ENCODE results near the gene MRPL2. TPM values are rescaled to one million over a fixed set of nuclear protein-coding genes. Genes with fewer than 3 reads are reported as not detected.

Gene MRPL2
- polyA plus RNA-seq, 1 donor (not counting 4 experiments of a cell fraction or from before 2014, with no cell fraction given): 27.4 TPM

- peaks cover 30 to 38% of the 10 kb centered on the region in 2 experiments for H3K36me3 ChIP-seq (ENCODE audit: control insufficient read depth in 2 of 2, extremely low read depth in 1 of 2, insufficient read depth in 2 of 2, low read length in 2 of 2)
- H3K27ac ChIP-seq (ENCODE audit: control insufficient read depth, insufficient read depth, low read length): no peak overlapping the region
- H3K27me3 ChIP-seq (ENCODE audit: control insufficient read depth, extremely low read depth, insufficient read depth, low read length): no peaks in the 10 kb centered on the region
- H3K4me1 ChIP-seq (ENCODE audit: control insufficient read depth, extremely low read depth, insufficient read depth, low read length): no peaks in the 10 kb centered on the region
- no peaks in the 10 kb centered on the region for H3K9me1 ChIP-seq (ENCODE audit: control insufficient read depth, extremely low read depth, insufficient read depth, low read length)
- H2AFZ ChIP-seq (ENCODE audit: control insufficient read depth, low read length): no peak overlapping the region
- DNase-seq (ENCODE audit: low read depth, low spot score) (no peak), FAIRE-seq (no peak)
- dilution Hi-C loops (cut with MboI; ENCODE audit: extremely low pct_ligation_motif_present, low sequenced_read_pairs): no loop called here
- H4K20me1 ChIP-seq (ENCODE audit: control insufficient read depth, extremely low read depth, insufficient read depth, low read length): no peaks in the 10 kb centered on the region
- TF ChIP-seq EZH2 (IDR thresholded peaks at IDR 0.05; ENCODE audit: low read length): no peak
- no peak for TF ChIP-seq CTCF (optimal IDR thresholded peaks at IDR 0.05 in 1 of 3, IDR thresholded peaks at IDR 0.05 in 1 of 3, conservative IDR thresholded peaks at IDR 0.05 in 1 of 3; ENCODE audit: extremely low read depth in 1 of 3, insufficient read depth in 2 of 3, low read length in 3 of 3)
- no peak overlapping the region for H3K9ac ChIP-seq (ENCODE audit: control insufficient read depth, extremely low read depth, insufficient read depth, low read length)
- no peak overlapping the region for H3K4me2 ChIP-seq (ENCODE audit: control insufficient read depth, extremely low read depth, insufficient read depth, low read depth, low read length)
- no peaks in the 10 kb centered on the region for H3K9me3 ChIP-seq (ENCODE audit: control insufficient read depth, low read depth, low read length)
- H3K79me2 ChIP-seq (ENCODE audit: control insufficient read depth, insufficient read depth, low read length): peaks cover 1% of the 10 kb centered on the region
- H3K4me3 ChIP-seq (ENCODE audit: control insufficient read depth in 2 of 3, extremely low read depth in 1 of 3, insufficient read depth in 2 of 3, low read depth in 1 of 3, low read length in 3 of 3): no peak overlapping the region
These were observed 52.1 kb downstream of the MRPL2 start for GRCh38 chr6:43007126-43007525.

GRCh38 chr6:43006251-43006650, 53.0 kb downstream of the MRPL2 start:
- FAIRE-seq (no peak), DNase-seq (ENCODE audit: low read depth, low spot score) (no peak)
- H2AFZ ChIP-seq (ENCODE audit: control insufficient read depth, low read length): no peak overlapping the region
- H3K27me3 ChIP-seq (ENCODE audit: control insufficient read depth, extremely low read depth, insufficient read depth, low read length): no peaks in the 10 kb centered on the region
- no peak overlapping the region for H3K4me3 ChIP-seq (ENCODE audit: control insufficient read depth in 2 of 3, extremely low read depth in 1 of 3, insufficient read depth in 2 of 3, low read depth in 1 of 3, low read length in 3 of 3)
- H3K27ac ChIP-seq (ENCODE audit: control insufficient read depth, insufficient read depth, low read length): no peak overlapping the region
- no peak overlapping the region for H3K9ac ChIP-seq (ENCODE audit: control insufficient read depth, extremely low read depth, insufficient read depth, low read length)
- no peaks in the 10 kb centered on the region for H3K9me1 ChIP-seq (ENCODE audit: control insufficient read depth, extremely low read depth, insufficient read depth, low read length)
- dilution Hi-C loops (cut with MboI; ENCODE audit: extremely low pct_ligation_motif_present, low sequenced_read_pairs): no loop called here
- H3K79me2 ChIP-seq (ENCODE audit: control insufficient read depth, insufficient read depth, low read length): no peaks in the 10 kb centered on the region
- H3K4me1 ChIP-seq (ENCODE audit: control insufficient read depth, extremely low read depth, insufficient read depth, low read length): no peaks in the 10 kb centered on the region
- no peak overlapping the region for H3K4me2 ChIP-seq (ENCODE audit: control insufficient read depth, extremely low read depth, insufficient read depth, low read depth, low read length)
- no peaks in the 10 kb centered on the region for H3K9me3 ChIP-seq (ENCODE audit: control insufficient read depth, low read depth, low read length)
- no peak for TF ChIP-seq EZH2 (IDR thresholded peaks at IDR 0.05; ENCODE audit: low read length)
- no peak for TF ChIP-seq CTCF (optimal IDR thresholded peaks at IDR 0.05 in 1 of 3, IDR thresholded peaks at IDR 0.05 in 1 of 3, conservative IDR thresholded peaks at IDR 0.05 in 1 of 3; ENCODE audit: extremely low read depth in 1 of 3, insufficient read depth in 2 of 3, low read length in 3 of 3)
- H4K20me1 ChIP-seq (ENCODE audit: control insufficient read depth, extremely low read depth, insufficient read depth, low read length): no peaks in the 10 kb centered on the region
- H3K36me3 ChIP-seq (ENCODE audit: control insufficient read depth in 2 of 2, extremely low read depth in 1 of 2, insufficient read depth in 2 of 2, low read length in 2 of 2): peaks cover 28 to 30% of the 10 kb centered on the region in 2 experiments
